ENCODE data around the gene PRKCSH. TPM values are rescaled to one million over a fixed set of nuclear protein-coding genes. Genes with fewer than 3 reads are reported as not detected.

PRKCSH gene
- total RNA-seq, 1 experiment from 2014 or later, result 425 TPM

GRCh38 chr19:11495885-11496284, 60.5 kb downstream of the PRKCSH start (continued):
- TF ChIP-seq ZBTB33 (IDR thresholded peaks at IDR 0.05; ENCODE audit: extremely low read depth, insufficient replicate concordance, low read length), result no peak
- TF ChIP-seq EGR1 (IDR thresholded peaks at IDR 0.05; ENCODE audit: low read depth), result no peak
- no peak for TF ChIP-seq ATF3 (IDR thresholded peaks at IDR 0.05)
- no peak for TF ChIP-seq YY1 (IDR thresholded peaks at IDR 0.05; ENCODE audit: extremely low read depth, insufficient replicate concordance, low read depth, low read length)

- POLR2A ChIA-PET, result no interaction called here
- intact Hi-C loops (cut with micrococcal nuclease), result loop anchor here (1.0 kb wide), 1 partner anchor 91 kb away; no protein-coding TSS in a partner anchor
- CTCF ChIA-PET, result interaction anchor here (0.6 kb wide), 1 partner anchor 1450 kb away, joined by 3 read pairs; no protein-coding TSS in a partner anchor
- BruUV-seq (replicated peaks), result no TSS peak
- Histone ChIP-seq H3K36me3 (ENCODE audit: control insufficient read depth in 1 of 2, insufficient read depth in 2 of 2, low read length in 2 of 2) (peaks cover 0 to 5% of the 10 kb centered on the region in 2 experiments; a peak in 1 of 4 replicates), H3K4me2 (ENCODE audit: low read length) (peak overlapping the region; percentile 45), H4K20me1 (ENCODE audit: insufficient read depth) (no peaks in the 10 kb centered on the region), H3K27me3 (ENCODE audit: insufficient read depth, low read length) (no peaks in the 10 kb centered on the region), H3K4me1 (ENCODE audit: control insufficient read depth in 1 of 2, insufficient read depth in 2 of 2, low read length in 2 of 2) (peaks cover 4 to 15% of the 10 kb centered on the region in 2 experiments), H3K9me3 (ENCODE audit: control insufficient read depth in 1 of 2, insufficient read depth in 1 of 2, low read depth in 1 of 2, low read length in 2 of 2) (no peaks in the 10 kb centered on the region), H3K9ac (ENCODE audit: low read length) (peak overlapping the region; percentile 38), H3K9me2 (ENCODE audit: insufficient read depth) (no peaks in the 10 kb centered on the region), H2AFZ (ENCODE audit: low read depth, low read length, poor library complexity, severe bottlenecking) (no peak overlapping the region), H3K4me3 (replicated peaks in 1 of 2; ENCODE audit: low read depth in 1 of 2, low read length in 2 of 2) (no peak overlapping the region), H3K27ac (ENCODE audit: low read depth, low read length) (peak overlapping the region; percentile 42), H3K79me2 (ENCODE audit: insufficient read depth, low read length) (no peaks in the 10 kb centered on the region)
- RAD21 ChIA-PET (ENCODE audit: low non-redundant PET in 1 of 2, low total read pairs in 2 of 2, uncharacterized antibody in 2 of 2, unreplicated experiment in 2 of 2), result no interaction called here
- ATAC-seq (peak; percentile 99), DNase-seq (ENCODE audit: low read depth, low spot score) (peak; percentile 81)
- TF ChIP-seq SP1 (IDR thresholded peaks at IDR 0.05; ENCODE audit: low read depth), result no peak
- TF ChIP-seq REST (IDR thresholded peaks at IDR 0.05; ENCODE audit: low read depth), result no peak
- peak; percentile 86 to 97 (median 94) for TF ChIP-seq CTCF (IDR thresholded peaks at IDR 0.05 in 2 of 3, conservative IDR thresholded peaks at IDR 0.05 in 1 of 3; ENCODE audit: borderline replicate concordance in 1 of 3, insufficient read depth in 1 of 3, low read depth in 2 of 3, low read length in 2 of 3)
- no peak for TF ChIP-seq CBX3 (IDR thresholded peaks at IDR 0.05; ENCODE audit: low read depth)
- no peak for TF ChIP-seq ATF3 (IDR thresholded peaks at IDR 0.05)
- no peak for TF ChIP-seq POLR2AphosphoS5 (IDR thresholded peaks at IDR 0.05; ENCODE audit: low read depth, low read length)
- TF ChIP-seq ZNF274 (IDR thresholded peaks at IDR 0.05; ENCODE audit: low read depth, low read length), result no peak
- TF ChIP-seq POLR2A (IDR thresholded peaks at IDR 0.05; ENCODE audit: borderline replicate concordance, extremely low read depth, insufficient read depth, insufficient read length), result no peak
- no peak for TF ChIP-seq EGR1 (IDR thresholded peaks at IDR 0.05; ENCODE audit: low read depth)
- no peak; the same call in 1 of the 2 replicates for TF ChIP-seq FOSL1 (IDR thresholded peaks at IDR 0.05; ENCODE audit: low read depth)
- TF ChIP-seq RAD21 (IDR thresholded peaks at IDR 0.05; ENCODE audit: low read depth), result peak; percentile 82
- no peak for TF ChIP-seq SIN3A (IDR thresholded peaks at IDR 0.05; ENCODE audit: low read depth)
- no peak for TF ChIP-seq ELF1 (IDR thresholded peaks at IDR 0.05; ENCODE audit: borderline replicate concordance, low read depth)
- no peak for TF ChIP-seq CEBPB (IDR thresholded peaks at IDR 0.05; ENCODE audit: low read depth)
These were observed 61.1 kb downstream of the PRKCSH start for GRCh38 chr19:11496391-11497163.

All from HCT116 (cell line).